SH-SY5Y (cell line): Measurements from ENCODE around the gene TSPAN18.
A peak's percentile ranks its signal among the peaks of the same experiment; 100 is the strongest.

Experiments
- GATA2 ChIP-seq: IDR thresholded peaks from 2 replicates; pipeline ENCODE4 v1.6.1; 2011; ENCODE audit warnings: mild to moderate bottlenecking, low read depth, low read length
- GATA3 ChIP-seq: IDR thresholded peaks from 2 replicates; pipeline ENCODE4 v1.6.1; 2011; ENCODE audit warnings: low read depth, mild to moderate bottlenecking, low read length, moderate library complexity

The TSPAN18 gene

GRCh38 chr11:44755556-44756523, 29.1 kb downstream of the TSPAN18 start:
- TF ChIP-seq GATA3 (no peak), GATA2 (no peak)

- no peak for TF ChIP-seq GATA2
- no peak for TF ChIP-seq GATA3
Observed at GRCh38 chr11:44758983-44759382, 32.2 kb downstream of the TSPAN18 start.

GRCh38 chr11:44759743-44760476, 33.1 kb downstream of the TSPAN18 start:
- TF ChIP-seq GATA2: no peak
- no peak for TF ChIP-seq GATA3

DNA sequence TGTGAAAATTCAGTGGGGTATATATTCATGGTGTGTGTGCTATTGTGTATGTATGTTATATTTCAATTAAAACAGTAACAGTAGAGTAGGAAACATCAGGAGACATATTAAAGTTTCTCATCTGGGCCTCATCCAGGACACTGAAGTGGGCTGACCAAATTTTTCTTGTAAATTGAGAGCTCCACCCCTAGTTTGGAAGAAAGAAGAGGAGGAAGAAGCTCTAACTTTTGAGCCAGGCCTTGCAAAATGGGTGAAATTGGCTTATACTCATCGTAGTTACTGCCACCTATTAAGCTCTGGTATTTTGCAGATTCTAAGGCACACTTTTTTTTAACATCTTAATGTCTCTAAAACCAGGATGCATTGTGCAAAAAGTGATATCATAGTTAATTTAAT, 33.7 kb downstream of the TSPAN18 start:
- TF ChIP-seq GATA3: no peak
- no peak for TF ChIP-seq GATA2

- TF ChIP-seq GATA3 (no peak), GATA2 (peak; percentile 48; the same call in 1 of the 2 replicates)
Observed at GRCh38 chr11:44760917-44761550, 34.3 kb downstream of the TSPAN18 start.

- TF ChIP-seq GATA3 (no peak), GATA2 (no peak)
Observed at GRCh38 chr11:44761551-44761961, 34.8 kb downstream of the TSPAN18 start.

DNA sequence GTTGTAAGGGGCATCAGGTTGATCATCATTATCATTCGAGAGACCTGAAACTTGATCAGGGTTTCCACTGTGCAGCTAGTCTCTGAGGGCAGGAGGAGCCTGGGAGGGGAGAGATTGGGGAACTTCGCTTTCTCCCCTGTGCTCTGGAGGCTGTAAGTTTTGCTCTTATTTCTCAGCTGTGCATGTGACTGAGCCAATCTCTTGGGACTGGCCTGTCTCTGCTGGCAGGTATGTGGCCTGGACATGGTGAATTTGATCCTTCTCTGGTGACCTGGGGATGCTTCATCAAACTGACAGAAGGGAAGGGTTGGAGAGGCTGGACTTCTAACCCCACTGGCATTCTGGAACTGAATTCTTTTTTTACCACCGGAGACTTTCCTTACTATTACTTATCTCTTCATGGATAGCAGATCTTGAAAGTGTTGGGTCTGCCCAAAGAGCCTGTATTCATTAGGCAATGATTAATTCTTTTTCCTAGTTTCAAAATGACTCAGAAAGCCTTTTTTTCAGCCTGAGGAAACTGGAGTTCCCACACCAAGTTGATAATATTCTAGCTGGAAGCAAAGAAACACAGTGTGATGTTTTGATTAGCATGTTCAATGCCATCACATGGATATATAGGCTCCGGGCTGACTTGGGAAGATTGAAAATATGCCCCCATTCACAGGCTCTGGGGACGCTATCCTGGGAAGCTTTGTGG, 36.5 kb downstream of the TSPAN18 start:
- TF ChIP-seq GATA3 (no peak), GATA2 (no peak)

DNA sequence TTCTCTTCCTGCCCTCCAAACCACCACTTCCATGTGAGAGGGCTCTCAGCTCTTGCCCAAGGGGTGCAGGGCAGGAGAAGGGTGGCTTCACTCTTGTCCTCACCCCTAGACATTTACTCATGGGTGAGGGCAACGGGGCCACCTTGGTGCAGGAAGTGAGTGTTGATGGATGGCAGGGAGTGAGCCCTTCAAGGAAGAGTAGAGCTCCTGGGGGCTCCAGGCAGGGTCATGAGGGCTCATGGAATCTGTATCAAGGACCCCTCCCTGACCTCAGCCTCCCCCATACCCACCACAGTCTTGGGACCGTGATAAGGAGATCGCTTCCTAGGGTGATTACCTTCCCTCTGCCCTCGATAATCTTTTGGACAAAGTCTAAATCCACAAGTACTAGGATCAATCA, 37.8 kb downstream of the TSPAN18 start:
- TF ChIP-seq GATA3 (no peak), GATA2 (no peak)

GRCh38 chr11:44765026-44765595, 38.3 kb downstream of the TSPAN18 start:
- no peak for TF ChIP-seq GATA2
- no peak for TF ChIP-seq GATA3

- no peak for TF ChIP-seq GATA3
- TF ChIP-seq GATA2: no peak
Observed at GRCh38 chr11:44765676-44766075, 38.9 kb downstream of the TSPAN18 start.

DNA sequence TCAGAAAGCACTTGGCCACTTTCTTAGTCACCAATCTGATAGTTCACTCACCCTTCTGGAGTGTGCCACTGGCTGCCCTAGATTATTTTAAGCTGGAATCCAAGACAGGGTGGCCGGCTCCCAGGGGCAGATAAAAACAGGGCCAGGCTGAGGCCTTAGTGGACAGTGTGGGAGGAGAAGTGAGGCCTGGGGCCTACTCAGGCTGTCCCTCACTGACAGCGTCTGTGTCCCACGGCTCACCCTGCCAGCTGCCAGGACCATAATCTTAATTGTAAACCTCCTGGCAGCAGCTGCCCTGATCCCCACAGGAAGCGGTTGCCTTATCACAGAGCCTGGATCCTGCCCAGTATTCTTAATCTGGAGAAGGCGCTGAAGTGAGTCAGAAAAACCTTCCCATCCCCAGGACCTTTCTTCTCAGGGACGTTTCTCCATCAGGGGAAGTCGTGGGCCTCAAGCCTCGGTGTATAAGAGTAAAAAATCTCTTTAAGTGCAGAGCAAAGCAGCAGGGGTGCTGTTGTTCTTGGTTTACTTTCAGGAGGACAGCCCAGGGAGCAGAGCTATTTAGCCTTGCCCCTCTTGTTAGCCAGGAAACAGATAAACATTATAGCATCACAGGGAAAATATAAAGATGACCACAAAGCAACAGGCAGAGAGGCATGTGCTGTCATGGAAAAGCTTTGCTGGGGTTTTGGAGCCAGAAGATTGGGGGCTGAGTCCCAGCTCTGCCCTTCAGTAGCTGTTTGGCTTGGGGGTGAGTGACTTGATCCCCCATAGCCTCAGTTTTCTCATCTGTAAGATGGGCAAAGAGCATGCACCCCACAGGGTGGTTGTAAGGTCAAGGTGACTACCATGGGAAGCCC, 39.6 kb downstream of the TSPAN18 start:
- TF ChIP-seq GATA3 (no peak), GATA2 (peak; percentile 82)

GRCh38 chr11:44766972-44767278, 40.2 kb downstream of the TSPAN18 start:
- no peak for TF ChIP-seq GATA3
- TF ChIP-seq GATA2: no peak

DNA sequence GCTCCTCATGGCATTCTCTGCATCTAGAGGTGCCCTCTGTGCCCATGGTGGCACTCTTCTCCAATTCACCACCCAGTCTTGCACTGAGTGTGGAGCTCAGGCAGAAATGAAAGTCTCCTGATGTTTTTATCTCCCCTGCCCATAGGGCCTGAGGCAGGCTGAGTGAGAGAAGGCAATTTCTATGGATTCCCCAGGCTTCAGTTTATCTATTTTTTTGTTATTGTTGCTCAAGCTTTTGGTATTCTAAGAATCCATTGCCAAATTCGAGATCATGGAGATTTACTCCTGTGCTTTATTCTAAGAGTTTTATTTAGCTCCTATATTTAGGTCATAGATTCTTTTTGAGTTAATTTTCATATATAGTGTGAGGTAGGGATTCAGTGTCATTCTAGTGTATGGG, 40.7 kb downstream of the TSPAN18 start:
- TF ChIP-seq GATA3 (no peak), GATA2 (no peak)
